GM12801 (cell line): ENCODE results near the gene SGCD.

Experiments used
- CTCF ChIP-seq: IDR thresholded peaks from one replicate; pipeline ENCODE4 v1.5.1; 2011; ENCODE audit warnings: control low read depth; ENCODE audit not compliant: insufficient read length; ENCODE audit errors: extremely low read depth

Gene SGCD

GRCh38 chr5:156326718-156327259 is at the start of gene SGCD:
Gene SGCD (plus strand): TSS chr5:156327164.
- no peak for TF ChIP-seq CTCF

- no peak for TF ChIP-seq CTCF
Measured at GRCh38 chr5:156277290-156277689, 49.7 kb upstream of the SGCD start.

- no peak for TF ChIP-seq CTCF
Measured at GRCh38 chr5:156295431-156295830, 31.5 kb upstream of the SGCD start.

- TF ChIP-seq CTCF: no peak
Measured at GRCh38 chr5:156310115-156310514, 16.8 kb upstream of the SGCD start.

GRCh38 chr5:156312897-156313694 is 13.9 kb upstream of the SGCD start:
- no peak for TF ChIP-seq CTCF

GRCh38 chr5:156314416-156314815 is 12.5 kb upstream of the SGCD start:
- TF ChIP-seq CTCF: no peak

GRCh38 chr5:156322666-156323065 is 4.3 kb upstream of the SGCD start:
- TF ChIP-seq CTCF: no peak
